ENCODE results near the gene TOR2A. TPM values are rescaled to one million over a fixed set of nuclear protein-coding genes. Genes with fewer than 3 reads are reported as not detected.

The TOR2A gene
- polyA plus RNA-seq, 1 donor = 9.7 TPM

- DNase-seq = no peak
These were observed 7.5 kb upstream of the TOR2A start for GRCh38 chr9:127742435-127743088.

- DNase-seq = no peak
These were observed 6.8 kb upstream of the TOR2A start for GRCh38 chr9:127741831-127742434.

- no peak for DNase-seq
These were observed 4.7 kb upstream of the TOR2A start for GRCh38 chr9:127739614-127740330.

GRCh38 chr9:127738666-127739065 lies 3.6 kb upstream of the TOR2A start:
- DNase-seq = no peak

- no peak for DNase-seq
These were observed 564 bp upstream of the TOR2A start for GRCh38 chr9:127735530-127736185.

GRCh38 chr9:127734247-127734746 lies 797 bp downstream of the TOR2A start:
- DNase-seq = no peak

- no peak for DNase-seq
These were observed 1.5 kb downstream of the TOR2A start for GRCh38 chr9:127733614-127734013.

GRCh38 chr9:127732444-127732843 lies 2.6 kb downstream of the TOR2A start:
- DNase-seq = no peak

- DNase-seq = no peak
These were observed 3.2 kb downstream of the TOR2A start for GRCh38 chr9:127731938-127732337.

- no peak for DNase-seq
These were observed 4.2 kb downstream of the TOR2A start for GRCh38 chr9:127730799-127731410.

- no peak for DNase-seq
These were observed 4.8 kb downstream of the TOR2A start for GRCh38 chr9:127730262-127730661.

GRCh38 chr9:127729522-127730256 lies 5.4 kb downstream of the TOR2A start:
- DNase-seq = no peak

- no peak for DNase-seq
These were observed 6.3 kb downstream of the TOR2A start for GRCh38 chr9:127728808-127729207.

GRCh38 chr9:127726871-127727270 lies 8.2 kb downstream of the TOR2A start:
- no peak for DNase-seq

GRCh38 chr9:127724012-127724411 lies 11.1 kb downstream of the TOR2A start:
- DNase-seq = no peak

- DNase-seq = no peak
These were observed 11.7 kb downstream of the TOR2A start for GRCh38 chr9:127723444-127723843.

GRCh38 chr9:127723013-127723412 lies 12.1 kb downstream of the TOR2A start:
- no peak for DNase-seq

- no peak for DNase-seq
These were observed 12.9 kb downstream of the TOR2A start for GRCh38 chr9:127722055-127722745.

- no peak for DNase-seq
These were observed 13.7 kb downstream of the TOR2A start for GRCh38 chr9:127721391-127721821.

- no peak for DNase-seq
These were observed 14.2 kb downstream of the TOR2A start for GRCh38 chr9:127720865-127721227.

All from hindlimb muscle (tissue), 1 donor.